Cardiac muscle cell (in vitro differentiated cells and primary cell): ENCODE data around the gene PTCD3. TPM values are rescaled to one million over a fixed set of nuclear protein-coding genes. Genes with fewer than 3 reads are reported as not detected.

Source experiments
- DNase-seq, 2 donors: peaks; one replicate each; pipeline versions ENCODE4 v3.0.0 to v3.0.0-alpha.2; 2010 to 2017; ENCODE audit warnings: low read depth in 1 of 2, low spot score in 1 of 2
- H3K27ac ChIP-seq: fragments of 200-600 bp; sonication (generic); 2 replicates; pipeline ENCODE4 v1.5.1; 2016
- H3K27me3 ChIP-seq: fragments of 200-600 bp; sonication (generic); 2 replicates; pipeline ENCODE4 v1.6.0; 2016; ENCODE audit warnings: control low read depth
- H3K36me3 ChIP-seq: fragments of 200-600 bp; sonication (generic); 2 replicates; pipeline ENCODE4 v1.5.1; 2016; ENCODE audit warnings: control low read depth
- H3K4me1 ChIP-seq: fragments of 200-600 bp; sonication (generic); 2 replicates; pipeline ENCODE4 v1.8.1; 2017; ENCODE audit warnings: low read depth, mild to moderate bottlenecking, mixed run types
- H3K4me3 ChIP-seq: fragments of 200-600 bp; sonication (generic); 2 replicates; pipeline ENCODE4 v1.5.1; 2016; ENCODE audit warnings: mild to moderate bottlenecking
- H3K9me3 ChIP-seq: fragments of 200-600 bp; sonication (generic); 2 replicates; pipeline ENCODE4 v1.5.1; 2017; ENCODE audit warnings: low read depth, mild to moderate bottlenecking, control low read depth
- CTCF ChIP-seq: IDR thresholded peaks from 2 replicates; pipeline ENCODE4 v1.5.1; 2012; ENCODE audit warnings: low read depth, mild to moderate bottlenecking, low read length
- polyA plus RNA-seq: library from polyadenylated mRNA; unstranded; fragments of >200 nt; fragmentation: Nextera tagmentation; extraction: Ambion mirVana; gene quantifications from 2 replicates; pipeline ENCODE4 v1.2.1, GENCODE V29; 2016
- total RNA-seq: library from RNA; depleted of rRNA; stranded (reverse); fragments of >200 nt; gene quantifications from 2 replicates; pipeline ENCODE4 v1.2.3, GENCODE V29; 2016

Gene PTCD3
- total and polyA plus RNA-seq, 2 experiments from 2014 or later: 112 to 180 TPM

GRCh38 chr2:86139981-86140380 lies 33.9 kb downstream of the PTCD3 start:
- H3K4me1 ChIP-seq: no peaks in the 10 kb centered on the region
- H3K4me3 ChIP-seq: no peak overlapping the region
- DNase-seq: no peak
- H3K27me3 ChIP-seq: no peaks in the 10 kb centered on the region
- H3K27ac ChIP-seq: peak overlapping the region; percentile 77
- H3K9me3 ChIP-seq: no peaks in the 10 kb centered on the region
- peaks cover 68% of the 10 kb centered on the region for H3K36me3 ChIP-seq
- TF ChIP-seq CTCF: no peak

- Histone ChIP-seq H3K27ac (peak overlapping the region; percentile 77), H3K9me3 (no peaks in the 10 kb centered on the region), H3K27me3 (no peaks in the 10 kb centered on the region), H3K4me3 (no peak overlapping the region), H3K4me1 (no peaks in the 10 kb centered on the region), H3K36me3 (peaks cover 67% of the 10 kb centered on the region)
- no peak for TF ChIP-seq CTCF
- peak; percentile 6 to 8 for DNase-seq
Measured at GRCh38 chr2:86140969-86141392, 34.9 kb downstream of the PTCD3 start.

- no peak for DNase-seq
- no peaks in the 10 kb centered on the region for H3K27me3 ChIP-seq
- no peaks in the 10 kb centered on the region for H3K4me1 ChIP-seq
- H3K36me3 ChIP-seq: peaks cover 67% of the 10 kb centered on the region
- no peaks in the 10 kb centered on the region for H3K9me3 ChIP-seq
- no peak for TF ChIP-seq CTCF
- no peak overlapping the region for H3K4me3 ChIP-seq
- H3K27ac ChIP-seq: peak overlapping the region; percentile 54
Measured at GRCh38 chr2:86142436-86143257, 36.6 kb downstream of the PTCD3 start.

- DNase-seq: peak in 1 of 2 donors; percentile 11
- H3K27me3 ChIP-seq: no peaks in the 10 kb centered on the region
- no peak overlapping the region for H3K27ac ChIP-seq
- no peak for TF ChIP-seq CTCF
- peaks cover 67% of the 10 kb centered on the region for H3K36me3 ChIP-seq
- no peaks in the 10 kb centered on the region for H3K4me1 ChIP-seq
- no peak overlapping the region for H3K4me3 ChIP-seq
- H3K9me3 ChIP-seq: no peaks in the 10 kb centered on the region
Measured at GRCh38 chr2:86143307-86143706, 37.3 kb downstream of the PTCD3 start.

- Histone ChIP-seq H3K9me3 (no peaks in the 10 kb centered on the region), H3K36me3 (peaks cover 66% of the 10 kb centered on the region), H3K4me1 (no peaks in the 10 kb centered on the region), H3K27me3 (no peaks in the 10 kb centered on the region), H3K27ac (peak overlapping the region; percentile 71), H3K4me3 (no peak overlapping the region)
- TF ChIP-seq CTCF: no peak
- no peak for DNase-seq
Measured at GRCh38 chr2:86143926-86144685, 38.1 kb downstream of the PTCD3 start.
